GM21529 (cell line): ENCODE measurements around the gene MTLN.
"Not testable (repeated sequence)": the region's sequence is repeated elsewhere in the genome, so short reads cannot be mapped to it uniquely, and the experiment has no call there.

ENCODE experiments used
- ATAC-seq: cut with Tn5 transposase; IDR thresholded peaks from one replicate; pipeline ENCODE4 v1.9.1; 2021; ENCODE audit not compliant: unreplicated experiment

MTLN gene

GRCh38 chr2:110204408-110205385 lies 7.7 kb downstream of the MTLN start, which contains the start of gene NPHP1:
NPHP1 (minus strand) TSS chr2:110205013; CDS start chr2:110204968, 45 bp downstream.
- peak; percentile 97 for ATAC-seq

GRCh38 chr2:110198016-110198415 lies 14.3 kb downstream of the MTLN start:
- ATAC-seq = no peak

GRCh38 chr2:110197452-110197851 lies 14.9 kb downstream of the MTLN start:
- ATAC-seq = no peak

- ATAC-seq = not testable (repeated sequence)
Measured at GRCh38 chr2:110190169-110190568, 22.2 kb downstream of the MTLN start.

- ATAC-seq = no peak
Measured at GRCh38 chr2:110182449-110182848, 29.9 kb downstream of the MTLN start.

GRCh38 chr2:110180036-110180435 lies 32.3 kb downstream of the MTLN start:
- ATAC-seq = no peak

GRCh38 chr2:110173523-110173922 lies 38.8 kb downstream of the MTLN start:
- no peak for ATAC-seq

- ATAC-seq = no peak
Measured at GRCh38 chr2:110172506-110172905, 39.8 kb downstream of the MTLN start.

GRCh38 chr2:110170102-110170501 lies 42.2 kb downstream of the MTLN start:
- no peak for ATAC-seq

- ATAC-seq = no peak
Measured at GRCh38 chr2:110167326-110168000, 44.9 kb downstream of the MTLN start.

GRCh38 chr2:110166266-110166665 lies 46.1 kb downstream of the MTLN start:
- ATAC-seq = no peak
